WI38 (cell line): ENCODE measurements around the gene RANBP17.
"Not testable (repeated sequence)": the region's sequence is repeated elsewhere in the genome, so short reads cannot be mapped to it uniquely, and the experiment has no call there.

Source experiments
- H3K4me3 ChIP-seq: 2 replicates; pipeline ENCODE4 v1.5.1; 2011; ENCODE audit warnings: low read depth, mild to moderate bottlenecking, control low read depth, low read length
- CTCF ChIP-seq: IDR thresholded peaks from 2 replicates; pipeline ENCODE4 v1.5.1; 2012; ENCODE audit warnings: low read depth, mild to moderate bottlenecking, control low read depth, low read length

RANBP17 gene

GRCh38 chr5:171031977-171032376 lies 170.2 kb downstream of the RANBP17 start:
- TF ChIP-seq CTCF: no peak
- no peak overlapping the region for H3K4me3 ChIP-seq

- TF ChIP-seq CTCF: no peak
These were observed 170.7 kb downstream of the RANBP17 start for GRCh38 chr5:171032435-171032973.

GRCh38 chr5:171041893-171042292 lies 180.1 kb downstream of the RANBP17 start:
- not testable (repeated sequence) for H3K4me3 ChIP-seq

More at GRCh38 chr5:171032435-171032973, 170.7 kb downstream of the RANBP17 start:
- no peak overlapping the region for H3K4me3 ChIP-seq

- no peak for TF ChIP-seq CTCF
- H3K4me3 ChIP-seq: no peak overlapping the region
These were observed 189.1 kb downstream of the RANBP17 start for GRCh38 chr5:171050916-171051315.

- H3K4me3 ChIP-seq: no peak overlapping the region
- no peak for TF ChIP-seq CTCF
These were observed 194.1 kb downstream of the RANBP17 start for GRCh38 chr5:171055875-171056454.

- H3K4me3 ChIP-seq: no peak overlapping the region
- no peak for TF ChIP-seq CTCF
These were observed 205.8 kb downstream of the RANBP17 start for GRCh38 chr5:171067540-171068130.

- TF ChIP-seq CTCF: no peak
These were observed 212.9 kb downstream of the RANBP17 start for GRCh38 chr5:171074747-171075146.

More at GRCh38 chr5:171074747-171075146, 212.9 kb downstream of the RANBP17 start:
- no peak overlapping the region for H3K4me3 ChIP-seq
